Erythroblast (primary cell): Measurements from ENCODE around the gene MLH3.

Source experiments
- DNase-seq, 2 experiments: peaks; one replicate each; lab custom pipeline; 2025; lab: John Stamatoyannopoulos, UW
- GATA1 ChIP-seq: IDR thresholded peaks from 2 replicates; pipeline ENCODE4 v1.6.1; 2011; ENCODE audit warnings: low read depth, mild to moderate bottlenecking, control low read depth, low read length, moderate library complexity
- POLR2A ChIP-seq: IDR thresholded peaks from 2 replicates; pipeline ENCODE4 v1.6.1; 2011; ENCODE audit warnings: mild to moderate bottlenecking, low read length

MLH3 gene

GRCh38 chr14:74980398-74980730, 70.9 kb downstream of the MLH3 start:
- TF ChIP-seq GATA1 (no peak), POLR2A (no peak)
- DNase-seq, result no peak

GRCh38 chr14:74979442-74980397, 71.5 kb downstream of the MLH3 start:
- DNase-seq, result no peak
- no peak for TF ChIP-seq POLR2A
- no peak for TF ChIP-seq GATA1

GRCh38 chr14:74979029-74979428, 72.2 kb downstream of the MLH3 start:
- DNase-seq, result no peak
- TF ChIP-seq POLR2A (no peak), GATA1 (no peak)

DNA sequence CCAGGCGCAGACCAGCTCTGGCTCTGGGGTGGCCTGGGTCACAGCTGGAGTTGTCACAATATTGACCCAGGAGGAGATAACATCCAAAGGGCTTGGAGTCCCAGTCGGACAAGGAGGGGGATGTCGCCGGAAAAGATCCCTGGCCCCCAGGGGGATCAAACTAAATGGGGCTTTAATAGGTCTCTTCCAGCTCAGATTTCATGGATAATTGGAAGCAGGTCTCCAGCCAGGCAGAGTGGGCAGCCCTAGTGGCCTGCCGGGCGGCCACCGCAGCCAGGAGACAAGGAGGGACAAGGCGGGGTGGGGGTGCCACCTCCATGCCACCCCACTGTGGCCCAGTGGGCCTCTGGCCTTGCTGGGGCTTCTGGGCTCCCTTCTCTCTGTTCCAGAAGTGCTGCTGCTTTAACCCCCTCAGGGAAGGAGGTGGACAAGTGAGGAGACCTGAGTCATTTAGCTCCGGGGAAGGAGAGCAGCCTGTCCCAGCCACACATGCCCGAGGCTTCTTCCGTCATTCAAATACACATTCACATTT, 72.8 kb downstream of the MLH3 start:
- TF ChIP-seq POLR2A (no peak), GATA1 (no peak)
- DNase-seq, result no peak

- DNase-seq, result no peak
- TF ChIP-seq GATA1 (no peak), POLR2A (no peak)
These were observed 73.3 kb downstream of the MLH3 start for GRCh38 chr14:74977901-74978385.

- no peak for TF ChIP-seq POLR2A
- TF ChIP-seq GATA1, result no peak
- DNase-seq, result no peak
These were observed 73.9 kb downstream of the MLH3 start for GRCh38 chr14:74977164-74977900.

DNA sequence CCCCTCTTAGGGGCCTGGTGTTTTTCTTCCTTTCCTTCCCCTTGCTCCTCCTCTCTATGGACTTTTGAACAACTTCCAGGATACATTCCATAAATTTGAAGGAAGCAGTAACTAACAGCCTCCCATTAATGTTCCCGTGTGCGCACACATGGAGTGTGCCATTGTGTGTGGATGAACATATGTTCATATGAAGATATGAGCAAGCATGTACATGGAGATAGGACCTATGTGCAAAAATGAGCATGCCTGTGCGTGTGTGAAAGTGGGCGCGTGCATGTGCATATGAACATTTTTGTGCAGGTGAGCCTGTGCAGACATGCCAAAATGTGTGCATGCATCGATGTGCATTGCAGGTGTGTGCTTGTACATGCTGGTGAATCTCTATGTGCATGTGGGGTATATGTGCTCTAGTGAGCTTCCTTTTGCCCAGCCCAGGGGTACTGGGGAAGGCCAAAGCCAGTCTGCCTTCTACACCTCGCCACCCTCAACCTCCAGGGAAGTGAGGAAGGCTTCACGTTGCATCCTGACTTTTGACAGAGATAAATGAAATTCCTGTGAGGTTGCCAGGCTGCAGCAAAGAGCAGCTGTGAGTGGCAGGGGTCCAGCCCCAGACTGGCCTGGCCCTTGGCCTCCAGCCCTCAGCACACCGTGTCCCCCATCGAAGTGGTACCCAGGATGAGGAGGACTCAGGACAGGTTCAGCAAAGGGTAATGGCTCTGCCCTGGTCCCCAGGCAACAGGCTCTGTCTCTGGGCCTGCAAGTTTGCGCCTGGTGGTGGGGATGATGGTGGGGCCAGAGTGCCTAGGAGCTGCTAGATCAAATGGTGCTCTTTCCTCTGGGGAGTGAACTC, 74.8 kb downstream of the MLH3 start:
- DNase-seq, result no peak
- no peak for TF ChIP-seq GATA1
- no peak for TF ChIP-seq POLR2A

DNA sequence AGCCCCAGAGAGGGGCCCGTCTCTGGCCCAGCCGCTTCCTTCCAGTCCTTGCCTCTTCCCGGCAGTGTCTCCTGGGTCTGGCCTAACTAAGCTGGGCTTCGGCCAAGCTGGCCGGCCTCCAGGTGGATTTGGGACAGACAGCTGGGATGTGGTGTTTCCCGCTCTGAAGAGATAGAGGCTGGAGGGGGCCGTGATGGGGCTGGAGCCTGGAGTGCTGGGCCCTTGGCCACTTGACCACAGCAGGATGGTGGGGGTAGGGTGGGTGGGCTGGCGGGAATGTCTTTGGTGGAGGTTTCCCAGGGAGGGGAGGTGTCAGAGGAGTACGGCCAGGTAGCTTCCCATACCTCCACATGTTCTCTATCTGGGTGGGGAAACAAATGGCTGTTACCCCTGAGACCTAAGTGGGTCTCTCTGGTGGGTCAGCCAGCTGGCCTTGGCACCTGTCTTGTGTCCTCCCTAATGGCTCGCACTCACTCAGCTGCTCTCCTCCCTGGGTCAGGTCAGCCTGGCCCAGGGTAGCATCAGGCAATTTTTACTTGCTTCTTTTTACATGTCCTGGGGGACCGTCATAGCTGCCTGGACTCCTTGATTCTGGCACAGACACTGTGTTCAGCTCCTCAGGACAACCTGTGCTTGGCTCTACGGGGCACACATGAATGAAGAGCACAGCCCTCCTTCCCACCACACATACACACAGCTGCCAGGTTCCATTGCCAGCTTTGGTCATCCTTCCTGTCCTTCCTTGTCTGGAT, 76.0 kb downstream of the MLH3 start:
- no peak for DNase-seq
- TF ChIP-seq POLR2A (no peak), GATA1 (no peak)

DNA sequence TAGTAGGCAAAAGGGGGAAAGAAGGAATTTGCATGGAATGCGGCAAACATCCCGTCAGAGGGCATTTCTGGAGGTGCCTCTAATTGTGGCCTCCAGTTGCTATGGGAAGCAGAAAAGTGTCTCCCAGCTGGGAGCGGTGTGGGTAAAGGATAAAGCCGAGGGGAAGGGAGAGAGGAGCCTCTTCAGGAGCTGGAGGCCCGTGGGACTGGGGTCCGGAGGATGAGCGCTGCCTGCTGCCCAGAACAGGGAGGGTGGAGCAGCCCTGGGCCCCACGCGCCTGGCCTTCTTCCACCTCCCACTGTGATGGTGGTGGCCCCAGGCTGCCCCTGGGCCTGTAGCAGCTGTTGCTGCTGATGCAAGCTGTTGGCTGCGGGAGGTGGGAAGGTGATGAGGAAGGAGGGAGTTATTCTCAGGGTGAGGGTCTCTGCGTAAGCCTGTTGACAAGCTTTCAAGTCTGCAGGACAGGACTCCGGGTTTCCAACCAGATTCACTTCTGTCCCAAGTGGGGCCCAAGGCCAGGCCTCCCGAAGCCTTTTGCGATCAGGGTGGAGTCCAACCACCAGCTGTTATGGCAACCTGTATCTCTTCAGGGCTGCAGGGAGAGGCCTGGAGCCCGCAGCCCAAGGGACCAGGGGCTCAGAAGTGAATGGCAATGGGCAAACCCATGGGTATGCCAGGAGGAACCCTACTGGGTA, 76.8 kb downstream of the MLH3 start:
- TF ChIP-seq POLR2A (no peak), GATA1 (no peak)
- DNase-seq, result no peak

GRCh38 chr14:74973905-74974363, 77.3 kb downstream of the MLH3 start:
- TF ChIP-seq GATA1 (no peak), POLR2A (no peak)

GRCh38 chr14:74973003-74973653, 78.1 kb downstream of the MLH3 start:
- DNase-seq, result no peak
- no peak for TF ChIP-seq POLR2A
- TF ChIP-seq GATA1, result no peak

More at GRCh38 chr14:74973905-74974363, 77.3 kb downstream of the MLH3 start:
- no peak for DNase-seq
